ENCODE data around the gene INSM1.

The INSM1 gene

GRCh38 chr20:20338133-20338730 lies 29.7 kb upstream of the INSM1 start:
- CTCF ChIA-PET: interaction anchor here (0.9 kb wide), 1 partner anchor 256 kb away, joined by 3 read pairs; no protein-coding TSS in a partner anchor
- no peak for TF ChIP-seq CTCF (IDR thresholded peaks at IDR 0.05; ENCODE audit: insufficient read depth, low read length, missing control alignments)
- no peak overlapping the region for H3K4me3 ChIP-seq (ENCODE audit: low read depth, low read length)
- POLR2A ChIA-PET: no interaction called here
- DNase-seq (ENCODE audit: low read depth, low spot score): no peak

- no peak for TF ChIP-seq CTCF (IDR thresholded peaks at IDR 0.05; ENCODE audit: insufficient read depth, low read length, missing control alignments)
- CTCF ChIA-PET: interaction anchor here (1.0 kb wide), 1 partner anchor 253 kb away, joined by 3 read pairs; no protein-coding TSS in a partner anchor
Observed at GRCh38 chr20:20340443-20340842, 27.5 kb upstream of the INSM1 start.

GRCh38 chr20:20341371-20341770 lies 26.5 kb upstream of the INSM1 start:
- POLR2A ChIA-PET: no interaction called here
- no peak overlapping the region for H3K4me3 ChIP-seq (ENCODE audit: low read depth, low read length)
- CTCF ChIA-PET: interaction anchor here (0.8 to 1.0 kb wide), 2 partner anchors 252 kb away, joined by 3 read pairs; no protein-coding TSS in a partner anchor
- no peak for DNase-seq (ENCODE audit: low read depth, low spot score)
- no peak for TF ChIP-seq CTCF (IDR thresholded peaks at IDR 0.05; ENCODE audit: insufficient read depth, low read length, missing control alignments)

More at GRCh38 chr20:20340443-20340842, 27.5 kb upstream of the INSM1 start:
- H3K4me3 ChIP-seq (ENCODE audit: low read depth, low read length): no peak overlapping the region
- DNase-seq (ENCODE audit: low read depth, low spot score): no peak
- POLR2A ChIA-PET: no interaction called here

GRCh38 chr20:20342066-20342465 lies 25.8 kb upstream of the INSM1 start:
- ChIA-PET POLR2A (no interaction called here), CTCF (interaction anchor here (0.8 kb wide), 1 partner anchor 252 kb away, joined by 3 read pairs; no protein-coding TSS in a partner anchor)
- no peak for DNase-seq (ENCODE audit: low read depth, low spot score)
- no peak for TF ChIP-seq CTCF (IDR thresholded peaks at IDR 0.05; ENCODE audit: insufficient read depth, low read length, missing control alignments)
- H3K4me3 ChIP-seq (ENCODE audit: low read depth, low read length): no peak overlapping the region

GRCh38 chr20:20343932-20344331 lies 24.0 kb upstream of the INSM1 start:
- H3K4me3 ChIP-seq (ENCODE audit: low read depth, low read length): no peak overlapping the region
- CTCF ChIA-PET: no interaction called here
- DNase-seq (ENCODE audit: low read depth, low spot score): no peak
- POLR2A ChIA-PET: no interaction called here
- TF ChIP-seq CTCF (IDR thresholded peaks at IDR 0.05; ENCODE audit: insufficient read depth, low read length, missing control alignments): no peak

GRCh38 chr20:20344476-20344875 lies 23.4 kb upstream of the INSM1 start:
- POLR2A ChIA-PET: no interaction called here
- DNase-seq (ENCODE audit: low read depth, low spot score): no peak
- CTCF ChIA-PET: interaction anchor here (1.1 kb wide), 1 partner anchor 249 kb away, joined by 3 read pairs; no protein-coding TSS in a partner anchor
- no peak for TF ChIP-seq CTCF (IDR thresholded peaks at IDR 0.05; ENCODE audit: insufficient read depth, low read length, missing control alignments)
- no peak overlapping the region for H3K4me3 ChIP-seq (ENCODE audit: low read depth, low read length)
